HepG2 (cell line): ENCODE data around the gene SORD. TPM values are rescaled to one million over a fixed set of nuclear protein-coding genes. Genes with fewer than 3 reads are reported as not detected.

ENCODE experiments used
- ATAC-seq: fragments of 200-7000 bp; cut with Tn5 transposase; 3 replicates; pipeline ENCODE4 v1.9.1; 2020; ENCODE audit warnings: mild to moderate bottlenecking, moderate library complexity
- BruUV-seq: library from RNA; stranded (reverse); fragments of 400-500 nt; replicated peaks from 2 replicates; lab custom pipeline; 2021; lab: Mats Ljungman, UMichigan
- CTCF ChIA-PET: fragments of 300-600 bp; formaldehyde crosslinking; extraction: SDS; loops from one replicate; lab custom pipeline; 2021; ENCODE audit warnings: low total read pairs, inconsistent platforms, low intra/inter-chr PET ratio; lab: Yijun Ruan, JAX
- POLR2A ChIA-PET: fragments of 350-600 bp; sonication (Branson Sonifier 250); formaldehyde crosslinking; loops from one replicate; lab custom pipeline; 2020; ENCODE audit warnings: antibody characterized with exemption, inconsistent platforms; lab: Yijun Ruan, JAX
- DNase-seq: peaks from one replicate; pipeline ENCODE4 v3.0.0-alpha.2; 2015; ENCODE audit warnings: low spot score
- FAIRE-seq: peaks from 3 replicates; lab custom pipeline; 2011; peaks lifted over from hg19 to GRCh38; lab: Jason Lieb, UNC
- H2AFZ ChIP-seq: one replicate; pipeline ENCODE4 v1.6.1; 2011; ENCODE audit warnings: low read length, inconsistent platforms
- H3K27ac ChIP-seq: fragments of 300-600 bp; 3 replicates; pipeline ENCODE4 v1.8.0; 2011; ENCODE audit warnings: mixed run types, mild to moderate bottlenecking, mixed read lengths, low read length, inconsistent platforms; ENCODE audit not compliant: insufficient read depth; ENCODE audit errors: extremely low read length
- H3K27me3 ChIP-seq, 2 experiments: fragments of 200-600 bp in 1 of 2; 2 replicates in 1 of 2; 3 replicates in 1 of 2; pipeline versions ENCODE4 v1.6.0 to v1.8.0; 2011; ENCODE audit warnings: low read length in 2 of 2, mild to moderate bottlenecking in 2 of 2, moderate library complexity in 2 of 2, inconsistent platforms in 1 of 2; ENCODE audit not compliant: insufficient read depth in 2 of 2, control insufficient read depth in 1 of 2
- H3K36me3 ChIP-seq, 2 experiments: fragments of 200-600 bp in 1 of 2; replicated peaks in 1 of 2; 2 replicates in 1 of 2; 3 replicates in 1 of 2; pipeline versions ENCODE4 v1.5.1 to v1.8.0; 2011; ENCODE audit warnings: low read length in 2 of 2, inconsistent platforms in 1 of 2; ENCODE audit not compliant: insufficient read depth in 2 of 2, control insufficient read depth in 1 of 2
- H3K4me1 ChIP-seq: 2 replicates; pipeline ENCODE4 v1.5.1; 2012; ENCODE audit warnings: low read length, inconsistent platforms; ENCODE audit not compliant: insufficient read depth
- H3K4me2 ChIP-seq: 2 replicates; pipeline ENCODE4 v1.6.0; 2011; ENCODE audit warnings: low read depth, low read length, inconsistent platforms
- H3K4me3 ChIP-seq, 3 experiments: fragments of 200-600 bp in 1 of 3; sonication (generic), shearing (Covaris generic) in 1 of 3; replicated peaks in 1 of 3; 2 replicates each; pipeline ENCODE4 v1.5.1; 2011 to 2016; ENCODE audit warnings: low read length in 3 of 3, inconsistent platforms in 2 of 3, low read depth in 2 of 3, mild to moderate bottlenecking in 2 of 3, control low read depth in 1 of 3, mixed read lengths in 1 of 3; ENCODE audit not compliant: insufficient read depth in 1 of 3
- H3K79me2 ChIP-seq: one replicate; pipeline ENCODE4 v1.6.1; 2011; ENCODE audit warnings: low read length, inconsistent platforms; ENCODE audit not compliant: insufficient read depth
- H3K9ac ChIP-seq: 2 replicates; pipeline ENCODE4 v1.6.0; 2011; ENCODE audit warnings: mild to moderate bottlenecking, low read depth, low read length, inconsistent platforms; ENCODE audit not compliant: insufficient read depth
- H3K9me3 ChIP-seq: 2 replicates; pipeline ENCODE4 v1.5.1; 2012; ENCODE audit warnings: mild to moderate bottlenecking, low read length
- H4K20me1 ChIP-seq: 2 replicates; pipeline ENCODE4 v1.6.0; 2011; ENCODE audit warnings: inconsistent platforms, mild to moderate bottlenecking, low read length, moderate library complexity; ENCODE audit not compliant: insufficient read depth
- GTF2F1 ChIP-seq: fragments of 150-350 bp; IDR thresholded peaks from 2 replicates; pipeline ENCODE4 v1.6.1; 2014; ENCODE audit warnings: low read length
- MEIS1 ChIP-seq: sonication (generic); formaldehyde crosslinking; IDR thresholded peaks from 2 replicates; pipeline ENCODE4 v1.9.0; 2021; ENCODE audit warnings: mild to moderate bottlenecking, missing genetic modification reagents, moderate library complexity, borderline replicate concordance
- SAP130 ChIP-seq: IDR thresholded peaks from 2 replicates; pipeline ENCODE4 v1.6.1; 2016; ENCODE audit warnings: low read depth
- ZMYM4 ChIP-seq: sonication (generic); formaldehyde crosslinking; IDR thresholded peaks from 2 replicates; pipeline ENCODE4 v1.8.1; 2023; ENCODE audit warnings: mild to moderate bottlenecking, missing genetic modification reagents
- ZNF619 ChIP-seq: sonication (generic); formaldehyde crosslinking; IDR thresholded peaks from 2 replicates; pipeline ENCODE4 v1.4.0; 2020; ENCODE audit warnings: mild to moderate bottlenecking, missing genetic modification reagents
- ZNF7 ChIP-seq: IDR thresholded peaks from 2 replicates; pipeline ENCODE4 v1.6.1; 2016; ENCODE audit warnings: missing biosample characterization, missing genetic modification reagents
- ZNF780A ChIP-seq: sonication (generic); formaldehyde crosslinking; IDR thresholded peaks from 2 replicates; pipeline ENCODE4 v1.8.0; 2022; ENCODE audit warnings: mild to moderate bottlenecking, missing genetic modification reagents, moderate library complexity
- WGBS: methylation state at CpG from one replicate; pipeline ENCODE4 v1.1.6; 2017; ENCODE audit warnings: low lambda C conversion rate; 5-methylcytosine and 5-hydroxymethylcytosine counted together
- in situ Hi-C: cut with HindIII; loops from 2 replicates; pipeline ENCODE4 v1.10.0; 2017; ENCODE audit warnings: low pct_unique_long_range_greater_than_20kb; ENCODE audit not compliant: extremely low pct_ligation_motif_present
- intact Hi-C: fragments of 100-400 bp; cut with micrococcal nuclease; formaldehyde crosslinking; loops from one replicate; pipeline ENCODE4 v1.10.0; 2022; ENCODE audit not compliant: unreplicated experiment
- polyA plus RNA-seq, 8 experiments: library from polyadenylated mRNA; depleted of rRNA in 3 of 8; stranded (reverse) in 7 of 8; unstranded in 1 of 8; fragments of >200 nt; fragmentation: Illumina TruSeq in 4 of 8; extraction: Trizol in 4 of 8; gene quantifications; 2 replicates each; pipeline versions ENCODE4 v1.2.1 to v1.2.3, GENCODE V29; 2011 to 2016; ENCODE audit warnings: low read depth in 4 of 8, missing spikeins in 1 of 8, mixed read lengths in 1 of 8; ENCODE audit not compliant: insufficient read depth in 1 of 8
- total RNA-seq, 5 experiments: library from RNA; depleted of rRNA; stranded (reverse); fragments of >200 nt; fragmentation: Illumina TruSeq; extraction: Trizol; gene quantifications; 2 replicates each; pipeline ENCODE4 v1.2.3, GENCODE V29; 2016; ENCODE audit warnings: low read depth in 1 of 5
- TF ChIP-seq, protein P1 (sequence below): sonication (generic); formaldehyde crosslinking; IDR thresholded peaks from 2 replicates; pipeline ENCODE4 v1.8.0; 2022; ENCODE audit warnings: mild to moderate bottlenecking, missing genetic modification reagents, borderline replicate concordance
- TF ChIP-seq, protein P2 (sequence below): sonication (generic); formaldehyde crosslinking; IDR thresholded peaks from 2 replicates; pipeline ENCODE4 v1.4.0; 2020; ENCODE audit warnings: missing genetic modification reagents
- TF ChIP-seq, protein P3 (sequence below): sonication (generic); formaldehyde crosslinking; IDR thresholded peaks from 2 replicates; pipeline ENCODE4 v1.8.0; 2022; ENCODE audit warnings: mild to moderate bottlenecking, missing genetic modification reagents; ENCODE audit not compliant: insufficient replicate concordance

Gene SORD
- total and polyA plus RNA-seq, 2 of the 13 experiments (the other 11 are each of a cell fraction or from before 2014, with no cell fraction given) = 59.1 to 95.3 TPM

DNA sequence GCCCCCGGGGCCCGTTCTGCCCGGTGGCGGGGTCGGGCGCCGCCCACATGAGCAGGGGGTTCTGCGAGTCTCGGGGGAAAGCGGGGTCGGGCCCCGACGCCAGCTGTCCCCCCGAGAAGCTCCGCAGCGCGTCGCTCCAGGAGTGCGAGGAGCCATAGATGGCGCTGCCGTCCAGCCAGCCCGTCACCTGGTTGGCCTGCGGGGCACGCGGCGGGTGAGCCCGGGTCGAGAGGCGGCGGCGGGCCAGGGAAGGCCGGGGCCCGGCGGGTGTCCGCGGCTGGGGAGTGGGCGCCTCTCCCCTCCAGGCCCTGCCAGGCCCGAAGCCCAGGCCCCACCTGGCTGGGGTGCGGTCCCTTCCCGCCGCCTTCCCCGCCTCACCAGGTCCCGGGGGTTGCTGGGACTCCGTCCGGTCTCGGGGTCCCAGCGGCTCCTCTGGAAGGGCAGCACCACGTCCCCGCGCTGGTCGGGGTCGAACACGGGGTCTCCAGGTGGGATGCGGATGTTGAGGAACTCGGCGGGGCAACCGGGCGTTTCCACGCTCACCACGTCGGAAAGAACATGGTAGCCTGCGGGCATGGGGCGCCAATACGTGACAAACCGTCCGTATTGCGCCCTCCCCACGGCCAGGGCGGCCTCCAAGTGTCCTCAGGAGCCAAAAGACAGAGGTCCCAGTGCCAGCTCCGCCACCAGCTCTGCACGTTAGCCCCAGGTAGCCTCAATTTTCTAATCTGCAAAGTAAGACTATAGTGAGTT lies 88.6 kb downstream of the SORD start:
- no peak for FAIRE-seq
- no TSS peak for BruUV-seq
- Histone ChIP-seq H3K27me3 (peaks cover 15 to 66% of the 10 kb centered on the region in 2 experiments), H3K36me3 (no peaks in the 10 kb centered on the region), H3K27ac (no peak overlapping the region), H3K79me2 (no peaks in the 10 kb centered on the region), H3K9me3 (no peaks in the 10 kb centered on the region), H3K9ac (no peak overlapping the region), H3K4me2 (no peak overlapping the region), H3K4me3 (no peak overlapping the region), H2AFZ (no peak overlapping the region), H3K4me1 (peaks cover 20% of the 10 kb centered on the region), H4K20me1 (no peaks in the 10 kb centered on the region)
- no peak for DNase-seq
- intact Hi-C loops = no loop called here
- ChIA-PET CTCF (no interaction called here), POLR2A (no interaction called here)
- TF ChIP-seq ZNF619 (CRISPR knock-in tag) = no peak
- no peak for TF ChIP-seq GTF2F1
- no peak for TF ChIP-seq ZNF7 (CRISPR knock-in tag)
- no peak for TF ChIP-seq SAP130 (CRISPR knock-in tag)
- TF ChIP-seq ZMYM4 (CRISPR knock-in tag) = no peak
- TF ChIP-seq, protein P1, sequence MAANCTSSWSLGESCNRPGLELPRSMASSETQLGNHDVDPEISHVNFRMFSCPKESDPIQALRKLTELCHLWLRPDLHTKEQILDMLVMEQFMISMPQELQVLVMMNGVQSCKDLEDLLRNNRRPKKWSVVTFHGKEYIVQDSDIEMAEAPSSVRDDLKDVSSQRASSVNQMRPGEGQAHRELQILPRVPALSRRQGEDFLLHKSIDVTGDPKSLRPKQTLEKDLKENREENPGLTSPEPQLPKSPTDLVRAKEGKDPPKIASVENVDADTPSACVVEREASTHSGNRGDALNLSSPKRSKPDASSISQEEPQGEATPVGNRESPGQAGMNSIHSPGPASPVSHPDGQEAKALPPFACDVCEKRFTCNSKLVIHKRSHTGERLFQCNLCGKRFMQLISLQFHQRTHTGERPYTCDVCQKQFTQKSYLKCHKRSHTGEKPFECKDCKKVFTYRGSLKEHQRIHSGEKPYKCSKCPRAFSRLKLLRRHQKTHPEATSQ (CRISPR knock-in tag) = no peak
- TF ChIP-seq, protein P2, sequence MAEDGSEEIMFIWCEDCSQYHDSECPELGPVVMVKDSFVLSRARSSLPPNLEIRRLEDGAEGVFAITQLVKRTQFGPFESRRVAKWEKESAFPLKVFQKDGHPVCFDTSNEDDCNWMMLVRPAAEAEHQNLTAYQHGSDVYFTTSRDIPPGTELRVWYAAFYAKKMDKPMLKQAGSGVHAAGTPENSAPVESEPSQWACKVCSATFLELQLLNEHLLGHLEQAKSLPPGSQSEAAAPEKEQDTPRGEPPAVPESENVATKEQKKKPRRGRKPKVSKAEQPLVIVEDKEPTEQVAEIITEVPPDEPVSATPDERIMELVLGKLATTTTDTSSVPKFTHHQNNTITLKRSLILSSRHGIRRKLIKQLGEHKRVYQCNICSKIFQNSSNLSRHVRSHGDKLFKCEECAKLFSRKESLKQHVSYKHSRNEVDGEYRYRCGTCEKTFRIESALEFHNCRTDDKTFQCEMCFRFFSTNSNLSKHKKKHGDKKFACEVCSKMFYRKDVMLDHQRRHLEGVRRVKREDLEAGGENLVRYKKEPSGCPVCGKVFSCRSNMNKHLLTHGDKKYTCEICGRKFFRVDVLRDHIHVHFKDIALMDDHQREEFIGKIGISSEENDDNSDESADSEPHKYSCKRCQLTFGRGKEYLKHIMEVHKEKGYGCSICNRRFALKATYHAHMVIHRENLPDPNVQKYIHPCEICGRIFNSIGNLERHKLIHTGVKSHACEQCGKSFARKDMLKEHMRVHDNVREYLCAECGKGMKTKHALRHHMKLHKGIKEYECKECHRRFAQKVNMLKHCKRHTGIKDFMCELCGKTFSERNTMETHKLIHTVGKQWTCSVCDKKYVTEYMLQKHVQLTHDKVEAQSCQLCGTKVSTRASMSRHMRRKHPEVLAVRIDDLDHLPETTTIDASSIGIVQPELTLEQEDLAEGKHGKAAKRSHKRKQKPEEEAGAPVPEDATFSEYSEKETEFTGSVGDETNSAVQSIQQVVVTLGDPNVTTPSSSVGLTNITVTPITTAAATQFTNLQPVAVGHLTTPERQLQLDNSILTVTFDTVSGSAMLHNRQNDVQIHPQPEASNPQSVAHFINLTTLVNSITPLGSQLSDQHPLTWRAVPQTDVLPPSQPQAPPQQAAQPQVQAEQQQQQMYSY (CRISPR knock-in tag) = no peak
- no peak for TF ChIP-seq MEIS1 (CRISPR knock-in tag)
- TF ChIP-seq ZNF780A = no peak
- TF ChIP-seq, protein P3, sequence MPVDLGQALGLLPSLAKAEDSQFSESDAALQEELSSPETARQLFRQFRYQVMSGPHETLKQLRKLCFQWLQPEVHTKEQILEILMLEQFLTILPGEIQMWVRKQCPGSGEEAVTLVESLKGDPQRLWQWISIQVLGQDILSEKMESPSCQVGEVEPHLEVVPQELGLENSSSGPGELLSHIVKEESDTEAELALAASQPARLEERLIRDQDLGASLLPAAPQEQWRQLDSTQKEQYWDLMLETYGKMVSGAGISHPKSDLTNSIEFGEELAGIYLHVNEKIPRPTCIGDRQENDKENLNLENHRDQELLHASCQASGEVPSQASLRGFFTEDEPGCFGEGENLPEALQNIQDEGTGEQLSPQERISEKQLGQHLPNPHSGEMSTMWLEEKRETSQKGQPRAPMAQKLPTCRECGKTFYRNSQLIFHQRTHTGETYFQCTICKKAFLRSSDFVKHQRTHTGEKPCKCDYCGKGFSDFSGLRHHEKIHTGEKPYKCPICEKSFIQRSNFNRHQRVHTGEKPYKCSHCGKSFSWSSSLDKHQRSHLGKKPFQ (CRISPR knock-in tag) = no peak
- in situ Hi-C loops = no loop called here
- ATAC-seq = no peak
- 49% methylated on average over 24 of the region's 71 CpGs for WGBS
